Measurements from ENCODE around the gene EREG.

EREG gene

DNA sequence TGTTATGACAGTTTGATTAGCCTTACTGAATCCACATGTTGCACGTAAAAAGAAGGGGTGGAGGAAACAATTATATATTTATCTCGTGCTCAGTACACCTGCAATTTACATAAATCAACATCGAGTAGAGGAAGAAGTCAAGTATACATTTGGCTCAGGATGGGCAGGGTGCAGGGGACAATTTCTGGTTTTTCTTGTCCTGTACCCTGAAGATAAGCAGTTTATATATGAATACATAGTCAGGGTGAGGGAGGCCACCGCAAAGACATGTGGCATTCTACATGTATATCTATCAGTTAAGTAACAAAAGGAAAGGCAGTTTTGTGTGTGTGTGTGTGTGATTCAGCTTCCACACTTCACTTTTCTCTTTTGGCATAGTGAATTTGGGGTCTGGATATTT lies 11.1 kb upstream of the EREG start:
- DNase-seq, result no peak

DNA sequence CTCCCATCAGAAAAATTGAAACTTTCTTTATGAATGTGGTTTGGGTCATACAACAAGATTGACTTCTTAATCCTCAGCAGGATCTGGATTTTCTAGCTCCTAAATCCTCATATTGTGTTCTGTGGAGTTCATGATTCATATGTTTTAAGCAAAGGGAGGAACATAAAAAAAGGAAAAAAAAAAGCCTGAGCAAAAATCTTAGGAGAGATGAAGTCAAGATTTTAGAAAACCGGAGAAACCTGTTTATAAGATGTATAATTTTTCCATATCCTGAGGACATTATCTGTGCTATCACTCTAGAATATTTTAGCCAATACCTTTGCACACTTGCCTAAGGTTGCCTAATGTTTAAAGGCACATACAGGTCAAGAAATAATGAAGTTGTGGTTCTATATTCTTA lies 7.0 kb upstream of the EREG start:
- DNase-seq, result no peak

DNA sequence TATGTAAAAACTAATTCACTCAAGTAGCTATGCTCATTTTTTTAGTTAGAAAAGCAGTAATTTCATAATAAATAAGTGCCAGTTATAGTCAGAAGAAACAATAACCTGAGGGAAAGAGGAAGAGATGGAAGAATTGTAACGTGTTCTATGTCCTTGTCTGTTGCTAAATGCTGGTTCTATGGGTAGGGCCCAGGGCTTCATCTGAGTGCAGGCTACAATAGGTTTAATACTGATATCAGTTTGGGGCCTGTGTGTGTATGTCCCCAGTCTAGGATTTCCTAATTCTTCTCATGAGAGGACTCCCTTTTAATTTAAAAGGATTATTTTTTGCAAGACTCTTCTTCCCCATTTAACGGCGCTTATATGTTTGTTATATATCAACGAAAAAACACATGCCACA lies 3.3 kb upstream of the EREG start:
- DNase-seq, result no peak

DNA sequence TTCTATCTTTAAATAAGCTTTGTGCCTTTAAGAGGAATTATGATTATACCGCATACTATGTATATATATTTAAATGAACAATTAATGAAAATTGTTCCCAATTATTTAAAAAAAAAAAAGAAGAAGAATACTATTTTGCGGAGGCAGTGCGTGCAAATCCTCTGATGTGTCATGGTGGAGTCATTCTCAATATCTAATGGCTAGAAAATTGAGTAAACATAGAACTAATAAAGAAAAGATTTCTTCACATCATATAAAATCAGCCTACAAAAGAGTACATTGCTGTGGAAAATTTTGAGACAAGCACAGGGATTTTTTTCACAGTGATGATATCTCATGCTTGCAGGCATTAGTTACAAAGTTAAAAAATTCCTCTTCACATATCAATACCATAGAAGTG lies 2.6 kb upstream of the EREG start:
- DNase-seq, result no peak

DNA sequence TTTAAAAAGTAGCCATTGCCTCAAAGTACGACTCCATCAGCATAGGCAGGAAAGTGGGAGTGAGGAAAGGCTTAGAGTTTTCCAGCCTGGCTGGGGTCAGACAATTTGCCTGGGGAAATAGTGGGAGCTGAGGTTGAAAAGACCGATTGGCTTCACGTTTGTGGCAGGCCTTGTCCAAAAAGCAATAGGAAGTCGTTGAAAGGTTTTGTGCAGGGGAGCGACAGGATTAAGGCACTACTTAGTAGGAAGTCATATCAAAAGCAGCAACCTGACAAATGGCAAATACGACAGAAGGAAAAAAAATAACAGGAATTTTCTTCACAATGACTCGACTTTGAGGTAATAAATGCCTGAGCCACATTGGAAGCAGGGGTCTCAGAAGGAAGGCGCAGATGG lies 691 bp upstream of the EREG start:
- no peak for DNase-seq

DNA sequence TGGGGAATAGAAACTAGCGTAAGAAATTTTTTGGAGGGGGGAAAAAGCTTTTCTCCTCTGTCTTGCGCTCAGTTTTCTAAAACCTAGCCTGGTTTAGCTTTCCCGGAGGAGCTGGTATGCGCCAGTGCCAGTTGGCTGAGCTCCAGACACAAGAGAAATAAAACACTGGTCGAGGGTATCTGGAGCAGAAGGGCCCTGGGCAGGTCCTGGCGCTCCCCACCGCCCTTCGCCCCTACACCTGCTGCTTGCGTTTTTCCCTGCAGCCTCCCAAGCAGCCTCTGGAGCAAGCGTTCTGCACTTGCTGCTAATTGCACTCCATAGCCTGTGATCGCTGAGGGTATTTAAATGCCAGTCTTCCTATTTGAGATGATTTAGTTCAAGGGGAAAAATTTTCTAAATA lies 816 bp downstream of the EREG start:
- peak; percentile 84 for DNase-seq

DNA sequence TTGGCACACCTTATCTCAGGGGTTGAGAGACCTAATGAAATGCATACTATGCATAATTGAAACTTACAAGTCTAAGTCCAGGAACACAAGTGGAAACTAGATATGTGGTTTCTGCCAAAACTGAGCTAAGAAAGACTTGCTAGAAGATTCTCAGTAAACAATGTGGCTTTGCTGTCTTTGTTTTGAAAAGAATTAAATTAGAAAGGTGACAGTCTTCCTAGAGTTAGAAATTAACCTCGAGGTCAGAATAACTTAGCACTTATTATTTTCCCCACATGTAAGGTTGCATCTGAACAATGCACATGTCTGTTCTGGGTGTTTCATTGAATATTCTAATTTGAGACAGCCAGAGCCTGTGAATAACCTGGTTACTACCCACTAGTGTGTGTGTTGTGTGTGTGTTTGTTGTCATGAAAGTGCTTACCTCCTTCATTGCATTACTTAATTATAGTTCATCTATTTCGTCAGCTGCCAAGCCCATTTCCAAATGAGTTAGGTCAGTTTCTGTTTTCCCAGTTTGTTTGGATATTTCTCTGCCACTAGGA lies 1.5 kb downstream of the EREG start:
- DNase-seq, result no peak

DNA sequence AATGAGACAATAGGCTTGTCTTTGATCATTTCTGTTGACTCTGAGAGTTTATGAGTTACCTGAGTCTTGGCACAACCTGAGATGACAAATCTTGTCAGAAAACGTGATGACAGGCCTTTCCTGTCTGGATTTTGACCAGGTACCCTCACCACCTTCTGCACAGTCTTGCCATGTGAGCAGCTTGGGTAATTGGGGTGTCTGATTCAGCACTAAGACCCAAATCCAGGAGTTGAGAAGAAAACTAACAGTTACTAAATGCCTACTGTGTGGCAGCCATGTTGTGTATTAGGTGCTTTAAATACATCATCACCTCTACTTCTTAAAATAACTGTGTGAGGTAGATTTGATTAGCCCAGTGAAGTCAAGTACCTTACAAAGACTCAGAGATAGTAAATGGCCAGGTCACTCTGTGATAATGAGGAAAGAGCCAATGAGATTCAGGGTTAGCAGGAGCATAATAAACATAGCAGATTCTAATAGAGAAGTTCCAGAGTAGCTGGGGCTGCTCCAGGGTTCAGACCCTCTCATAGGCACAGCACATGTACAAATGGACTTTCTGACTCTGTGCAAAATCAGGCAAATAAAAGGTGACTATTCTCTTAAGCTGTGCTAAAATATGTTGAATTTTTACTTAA lies 2.8 kb downstream of the EREG start:
- DNase-seq, result no peak

DNA sequence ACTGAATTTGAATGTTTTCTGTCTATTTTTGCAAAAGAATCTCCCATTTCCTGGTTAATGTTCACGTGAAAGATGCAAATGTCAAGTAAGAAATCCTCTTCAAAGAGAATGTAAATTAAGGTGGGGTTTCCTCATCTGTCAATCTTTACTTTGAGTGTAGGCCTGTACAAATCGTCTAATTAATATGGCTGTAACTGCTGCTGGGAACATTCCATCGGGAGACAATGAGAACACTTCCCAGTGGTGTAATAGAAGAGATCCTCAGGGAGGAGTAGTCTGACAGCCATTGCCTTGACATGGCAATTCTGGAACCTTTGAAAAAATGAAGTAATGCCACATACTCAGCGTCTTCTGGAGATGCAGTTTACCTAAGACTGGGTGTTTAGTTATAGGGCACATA lies 3.7 kb downstream of the EREG start:
- no peak for DNase-seq

DNA sequence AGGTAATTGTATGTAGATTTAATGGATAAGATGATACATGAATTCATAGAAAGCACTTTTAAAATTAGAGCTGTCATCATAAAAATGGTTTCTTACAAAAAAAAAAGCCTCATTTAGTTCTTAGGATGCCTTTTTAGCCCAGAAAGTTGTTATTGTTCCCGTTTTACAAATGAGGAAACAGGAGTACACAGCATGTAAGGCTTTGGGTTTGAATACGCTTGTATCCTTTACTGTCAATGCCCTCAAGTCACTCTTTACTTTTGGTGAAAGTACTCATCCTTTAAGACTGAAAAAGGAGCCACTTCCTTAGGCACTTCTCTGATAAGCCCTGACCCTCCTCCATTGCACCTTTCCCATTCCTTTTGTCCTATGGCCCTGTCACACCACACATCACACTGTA lies 4.9 kb downstream of the EREG start:
- DNase-seq, result no peak

DNA sequence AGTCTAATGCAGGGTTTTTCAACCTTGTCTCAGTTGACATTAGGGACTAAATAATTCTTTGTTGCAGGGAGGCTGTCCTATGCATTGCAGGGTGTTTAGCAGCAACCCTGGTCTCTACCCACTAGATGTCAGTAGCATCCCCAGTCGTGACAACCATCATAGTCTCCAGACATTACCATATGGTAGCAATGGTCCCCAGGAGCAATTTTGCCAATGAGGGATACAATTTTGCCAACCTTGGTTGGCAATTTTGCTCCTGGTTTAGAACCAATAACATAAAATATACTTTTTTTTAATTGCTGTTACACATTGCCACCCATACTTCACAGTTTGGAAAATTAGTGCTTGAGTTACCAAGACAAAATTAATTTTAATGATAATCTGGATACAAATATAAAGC lies 6.0 kb downstream of the EREG start:
- DNase-seq, result peak; percentile 34

DNA sequence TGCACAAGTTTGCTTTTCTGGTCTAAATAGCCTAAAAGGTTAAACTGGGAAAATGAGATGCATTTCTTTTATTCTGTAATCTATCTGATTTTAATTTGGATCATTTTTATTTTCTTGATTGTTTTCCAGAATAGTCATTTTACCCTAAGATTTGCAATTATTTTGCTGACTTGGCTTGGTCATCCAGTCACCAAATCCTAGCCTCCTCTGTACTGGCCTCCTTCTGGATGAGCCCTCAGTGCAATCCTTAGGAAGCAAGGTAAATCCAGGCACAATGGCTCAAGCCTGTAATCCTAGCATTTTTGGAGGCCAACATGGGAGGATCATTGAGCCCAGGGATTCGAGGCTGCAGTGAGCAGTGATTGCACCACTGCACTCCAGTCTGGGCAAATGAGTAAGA lies 9.2 kb downstream of the EREG start:
- DNase-seq, result no peak

DNA sequence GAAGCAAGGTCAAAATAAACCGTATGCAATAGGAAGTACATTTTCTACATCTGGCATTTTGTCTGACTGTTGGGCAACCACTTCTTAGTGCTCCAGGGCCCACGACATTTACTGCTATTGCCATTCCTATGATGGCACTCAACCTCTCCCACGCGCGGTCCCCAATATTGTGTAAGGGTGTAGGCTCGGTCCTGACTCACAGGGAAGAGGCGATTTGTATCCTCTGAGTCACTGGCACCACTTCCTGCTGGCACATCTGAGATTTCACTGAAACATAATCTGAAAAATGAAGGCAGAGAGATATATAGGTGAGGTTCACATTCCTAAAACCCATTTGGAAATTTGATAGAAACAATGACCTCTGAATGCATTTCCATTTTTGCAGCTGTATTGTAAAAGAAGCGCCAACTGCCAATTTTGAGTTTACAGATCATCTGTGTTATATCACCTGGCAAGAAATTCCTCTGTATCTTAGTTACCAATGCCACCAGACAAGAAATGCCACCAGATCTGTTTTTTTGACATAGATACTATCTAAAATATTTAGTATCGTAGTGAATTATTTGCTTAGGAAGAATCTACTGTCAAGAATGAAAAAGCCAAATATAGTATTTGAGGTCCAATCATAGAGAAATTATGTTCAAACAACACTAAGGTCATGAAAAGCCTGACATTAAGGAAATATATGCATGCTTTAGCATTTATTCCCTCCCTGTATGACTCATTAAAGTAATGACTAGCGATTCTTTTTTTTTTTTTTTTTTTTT lies 9.8 kb downstream of the EREG start:
- no peak for DNase-seq

DNA sequence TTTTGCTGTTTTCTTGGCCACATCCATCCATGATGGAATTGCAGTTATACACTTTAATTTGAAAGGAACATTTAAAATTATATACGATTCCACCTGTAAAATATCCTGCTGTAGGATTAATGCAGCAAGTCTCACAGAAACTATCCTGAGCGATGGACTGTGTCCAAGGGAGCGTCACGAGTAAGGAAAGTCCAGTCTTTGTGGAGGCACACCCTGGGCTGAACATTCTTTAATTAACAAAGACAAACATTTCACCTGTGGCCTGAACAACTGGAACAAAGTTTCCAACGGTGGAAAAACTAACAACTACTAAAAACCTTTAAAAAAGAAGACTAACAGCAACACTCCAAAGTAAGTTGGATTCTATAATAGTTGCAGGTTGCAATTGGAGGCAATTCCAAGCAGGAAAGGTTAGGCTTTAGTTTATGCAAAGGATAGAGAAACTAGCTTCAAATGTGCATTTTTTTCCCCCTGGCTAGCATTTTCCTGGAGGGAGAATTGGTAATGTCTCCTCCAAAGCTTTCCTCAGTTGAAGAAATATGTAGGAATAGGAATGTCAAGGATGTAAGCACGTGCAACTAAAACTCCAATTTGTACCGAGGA lies 11.0 kb downstream of the EREG start:
- DNase-seq, result no peak

DNA sequence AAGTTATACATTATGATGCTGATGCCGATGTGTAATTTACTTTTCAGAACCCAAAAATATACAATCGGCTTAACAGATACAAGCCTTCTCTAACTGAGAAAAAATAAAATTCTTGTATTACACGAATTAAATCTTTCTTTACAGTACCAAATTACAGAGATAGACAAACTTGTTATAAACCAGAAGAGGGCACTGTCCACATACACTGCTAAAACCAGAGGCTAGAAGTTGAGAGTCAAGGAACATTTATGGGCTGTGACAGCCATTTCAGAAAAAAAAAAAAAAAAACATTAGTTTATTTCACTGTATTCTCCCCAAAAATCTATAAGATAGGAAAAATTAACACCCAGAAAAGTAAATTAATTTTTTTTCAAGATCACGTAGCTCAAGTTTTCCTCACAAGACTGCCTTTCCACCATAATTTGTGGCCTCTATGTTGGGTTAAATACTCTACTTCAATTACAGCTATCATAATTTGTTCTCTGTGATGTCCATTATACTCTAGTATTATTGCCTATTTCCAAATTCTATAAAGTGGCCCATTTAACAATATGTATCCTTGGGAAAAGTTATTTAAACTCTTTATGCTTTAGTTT lies 12.0 kb downstream of the EREG start:
- peak; percentile 43 for DNase-seq

DNA sequence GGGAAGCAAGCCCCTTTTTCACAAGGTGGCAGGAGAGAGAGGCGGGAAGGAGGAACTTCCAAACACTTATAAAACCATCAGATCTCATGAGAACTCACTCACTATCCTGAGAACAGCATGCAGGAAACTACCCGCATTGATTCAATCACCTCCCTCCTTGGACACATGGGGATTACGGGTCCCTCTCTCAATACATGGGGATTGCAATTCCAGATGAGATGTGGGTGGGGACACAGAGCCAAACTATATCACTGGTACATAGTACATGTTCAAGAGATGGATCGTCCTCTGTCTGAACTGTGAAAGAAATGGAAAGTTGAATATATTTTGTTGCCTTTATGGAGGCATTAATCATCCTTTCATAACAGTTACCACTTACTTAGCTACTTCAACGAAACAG lies 12.8 kb downstream of the EREG start:
- DNase-seq, result no peak

DNA sequence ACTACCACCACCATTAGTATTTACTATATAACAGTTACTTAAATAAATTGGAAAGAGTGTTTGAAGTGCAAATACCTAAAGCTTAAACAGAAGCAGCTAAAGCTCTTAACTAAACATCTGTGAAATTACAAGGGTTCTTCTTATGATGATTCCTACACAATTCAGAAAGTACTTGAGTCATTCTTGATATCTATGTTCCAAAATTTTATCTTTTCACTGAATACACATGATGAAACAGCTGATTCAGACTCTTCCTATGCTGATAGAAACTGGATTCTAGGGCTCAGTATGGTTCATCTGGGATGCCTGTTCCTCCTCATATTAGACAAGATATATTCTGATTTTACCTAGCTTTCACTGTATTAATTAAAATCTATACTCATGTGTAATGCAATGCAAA lies 13.6 kb downstream of the EREG start:
- no peak for DNase-seq

DNA sequence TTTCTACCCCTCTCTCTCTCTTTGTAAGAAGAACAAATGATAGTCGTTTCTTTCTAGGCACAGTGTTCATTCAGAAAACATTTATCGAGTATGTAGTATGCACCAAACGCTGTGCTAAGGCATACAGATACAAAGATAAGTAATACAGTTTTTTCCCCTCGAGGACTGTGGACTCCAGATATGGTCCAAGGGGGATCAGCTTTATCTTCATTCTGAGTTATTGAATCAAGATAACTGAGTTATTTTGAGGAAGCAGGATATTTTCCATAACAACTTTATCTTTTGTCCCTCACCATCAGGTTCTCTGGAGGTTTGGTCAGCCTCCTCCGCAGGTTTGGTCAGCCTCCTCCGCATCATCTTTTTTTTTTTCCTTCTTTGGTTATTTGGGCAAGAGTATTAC lies 15.0 kb downstream of the EREG start:
- no peak for DNase-seq

DNA sequence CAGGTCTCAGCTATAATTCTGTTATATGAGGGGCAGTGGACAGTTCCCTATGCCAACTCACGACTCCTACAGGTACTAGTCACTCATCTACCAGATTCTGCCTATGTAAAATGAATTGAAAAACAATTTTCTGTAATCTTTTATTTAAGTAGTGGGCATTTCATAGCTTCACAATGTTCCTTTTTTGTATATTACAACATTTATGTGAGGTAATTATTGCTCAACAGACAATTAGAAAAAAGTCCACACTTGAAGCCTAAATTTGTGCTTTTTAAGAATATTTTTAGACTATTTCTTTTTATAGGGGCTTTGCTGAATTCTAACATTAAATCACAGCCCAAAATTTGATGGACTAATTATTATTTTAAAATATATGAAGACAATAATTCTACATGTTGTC lies 20.4 kb downstream of the EREG start:
- DNase-seq, result no peak

DNA sequence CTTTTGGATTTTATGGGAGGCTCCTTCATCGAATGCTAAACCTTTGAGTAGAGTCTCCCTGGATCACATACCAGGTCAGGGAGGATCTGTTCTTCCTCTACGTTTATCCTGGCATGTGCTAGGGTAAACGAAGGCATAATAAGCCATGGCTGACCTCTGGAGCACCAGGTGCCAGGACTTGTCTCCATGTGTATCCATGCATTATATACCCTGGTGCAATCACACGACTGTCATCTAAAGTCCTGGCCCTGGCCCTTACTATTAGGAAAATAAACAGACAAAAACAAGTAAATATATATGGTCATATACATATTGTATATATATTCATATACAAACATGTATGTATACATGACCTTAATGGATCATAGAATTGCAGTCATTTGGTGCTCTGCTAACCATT lies 21.2 kb downstream of the EREG start:
- no peak for DNase-seq

DNA sequence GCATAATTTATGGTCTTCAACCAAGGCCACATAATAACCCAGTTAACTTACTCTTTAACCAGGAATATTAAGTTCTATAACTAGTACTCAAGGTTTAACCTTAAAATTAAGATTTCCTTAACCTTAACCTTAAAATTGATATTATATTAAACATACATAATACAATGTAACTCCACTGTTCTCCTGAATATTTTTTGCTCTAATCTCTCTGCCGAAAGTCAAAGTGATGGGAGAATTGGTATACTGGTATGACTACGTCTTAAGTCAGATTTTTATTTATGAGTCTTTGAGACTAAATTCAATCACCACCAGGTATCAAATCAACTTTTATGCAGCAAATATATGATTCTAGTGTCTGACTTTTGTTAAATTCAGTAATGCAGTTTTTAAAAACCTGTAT lies 22.8 kb downstream of the EREG start:
- no peak for DNase-seq

DNA sequence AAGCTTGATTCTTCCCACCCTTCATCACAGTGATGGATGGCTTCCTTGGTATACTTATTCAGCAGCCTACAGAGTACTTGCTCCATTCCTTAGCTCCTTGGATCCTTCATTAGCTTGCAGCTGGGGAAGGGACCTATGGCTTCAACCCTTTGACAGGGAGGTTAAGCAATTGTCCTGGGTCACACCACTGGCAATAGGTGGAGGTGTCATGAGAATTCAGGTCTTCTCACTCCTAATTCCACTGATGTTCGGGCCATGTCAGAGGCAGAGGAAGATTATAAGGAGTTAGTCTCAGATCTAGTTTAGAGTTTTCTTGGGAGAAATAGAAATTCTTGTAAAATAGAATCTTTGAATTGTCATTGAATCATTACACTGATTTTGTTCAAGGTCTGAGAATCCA lies 24.5 kb downstream of the EREG start:
- DNase-seq, result no peak

DNA sequence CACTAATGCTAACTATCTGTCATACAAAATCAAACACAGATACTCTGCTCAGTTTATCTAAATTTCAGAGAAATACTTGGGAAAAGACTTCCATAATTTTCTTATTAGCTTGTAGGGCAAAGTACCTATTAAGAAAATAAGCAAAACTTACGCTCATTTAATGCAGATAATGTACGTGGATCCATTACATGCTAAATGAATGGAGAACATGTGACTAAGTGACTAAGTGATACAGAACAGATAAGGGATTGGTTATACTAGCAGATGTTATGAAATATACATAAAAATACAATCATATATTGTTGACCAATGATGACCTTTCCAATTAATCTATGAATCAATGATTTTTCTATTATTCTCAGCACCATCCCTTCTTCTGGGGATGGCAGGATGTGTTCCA lies 25.7 kb downstream of the EREG start:
- DNase-seq, result no peak

DNA sequence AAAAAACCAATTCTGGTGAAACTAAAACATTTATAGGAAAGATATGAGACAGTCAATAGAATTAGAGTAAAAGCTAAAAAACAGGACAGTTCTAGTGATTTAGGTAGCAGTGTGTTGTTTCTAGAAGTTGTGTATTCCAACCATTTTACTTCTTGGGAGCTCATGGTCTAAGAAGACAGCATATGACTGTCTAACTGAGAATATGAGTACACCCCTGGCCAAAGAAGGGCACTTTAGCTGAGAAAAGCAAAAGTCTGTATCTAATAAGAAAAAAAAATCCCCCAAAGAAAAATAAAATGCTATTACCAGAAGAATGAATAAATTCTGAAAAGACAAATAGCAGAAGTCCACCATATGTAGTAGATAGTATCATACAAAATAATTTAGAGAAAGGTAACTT lies 26.4 kb downstream of the EREG start:
- DNase-seq, result no peak

All from NCI-H1105 treated with DMSO at 0.1 percent for 48 hours (cell line).